SK-N-SH (cell line): ENCODE data around the gene HNRNPD. TPM values are rescaled to one million over a fixed set of nuclear protein-coding genes. Genes with fewer than 3 reads are reported as not detected.

Experiments used
- CTCF ChIA-PET: fragments of 300-600, 350-600 bp; formaldehyde crosslinking; extraction: SDS; loops from one replicate; lab custom pipeline; 2021; lab: Yijun Ruan, JAX
- POLR2A ChIA-PET: fragments of 350-600 bp; sonication (Branson Sonifier 250); formaldehyde crosslinking; extraction: SDS; loops from one replicate; lab custom pipeline; 2020; ENCODE audit warnings: antibody characterized with exemption, inconsistent platforms; lab: Yijun Ruan, JAX
- DNase-seq: peaks from one replicate; pipeline ENCODE4 v3.0.0; 2012
- H2AFZ ChIP-seq: fragments of 200-600 bp; sonication (generic); 2 replicates; pipeline ENCODE4 v1.8.1; 2016; ENCODE audit warnings: antibody characterized with exemption, mild to moderate bottlenecking, low read depth
- H3F3A ChIP-seq: fragments of 200-600 bp; sonication (generic); replicated peaks from 2 replicates; pipeline ENCODE3; 2016; ENCODE audit warnings: antibody characterized with exemption, mild to moderate bottlenecking; ENCODE audit not compliant: insufficient read depth
- H3K27ac ChIP-seq, 2 experiments: fragments of 200-500 bp in 1 of 2; fragments of 200-600 bp in 1 of 2; sonication (Bioruptor generic) in 1 of 2; sonication (generic), shearing (Covaris generic) in 1 of 2; 2 replicates each; pipeline versions ENCODE4 v1.5.1 to v1.6.1; 2014 to 2016; ENCODE audit warnings: low read depth in 2 of 2, inconsistent platforms in 1 of 2, low read length in 1 of 2, mild to moderate bottlenecking in 1 of 2, mixed read lengths in 1 of 2
- H3K27me3 ChIP-seq: fragments of 200-600 bp; sonication (generic), shearing (Covaris generic); 2 replicates; pipeline ENCODE4 v1.6.1; 2016; ENCODE audit warnings: mixed run types; ENCODE audit not compliant: insufficient read depth
- H3K36me3 ChIP-seq, 2 experiments: fragments of 200-500 bp in 1 of 2; fragments of 200-600 bp in 1 of 2; sonication (Bioruptor generic) in 1 of 2; sonication (generic) in 1 of 2; replicated peaks in 1 of 2; 2 replicates each; pipeline versions ENCODE3 to v1.5.1; 2014 to 2016; ENCODE audit warnings: low read length in 1 of 2, mild to moderate bottlenecking in 1 of 2; ENCODE audit not compliant: insufficient read depth in 2 of 2, control insufficient read depth in 1 of 2
- H3K4me1 ChIP-seq, 2 experiments: fragments of 200-500 bp in 1 of 2; fragments of 200-600 bp in 1 of 2; sonication (Bioruptor generic) in 1 of 2; sonication (generic), shearing (Covaris generic) in 1 of 2; 2 replicates each; pipeline versions ENCODE4 v1.5.1 to v1.6.1; 2014 to 2016; ENCODE audit warnings: low read depth in 1 of 2, low read length in 1 of 2, mixed run types in 1 of 2; ENCODE audit not compliant: insufficient read depth in 2 of 2, control insufficient read depth in 1 of 2
- H3K4me2 ChIP-seq: fragments of 200-600 bp; sonication (generic), shearing (Covaris generic); 2 replicates; pipeline ENCODE4 v1.6.1; 2017; ENCODE audit warnings: mixed run types
- H3K4me3 ChIP-seq, 2 experiments: fragments of 200-500 bp in 1 of 2; fragments of 200-600 bp in 1 of 2; sonication (Bioruptor generic) in 1 of 2; sonication (generic), shearing (Covaris generic) in 1 of 2; 2 replicates each; pipeline versions ENCODE4 v1.5.1 to v1.8.1; 2014 to 2016; ENCODE audit warnings: low read depth in 2 of 2, inconsistent platforms in 1 of 2, low read length in 1 of 2, mild to moderate bottlenecking in 1 of 2, mixed read lengths in 1 of 2, moderate library complexity in 1 of 2
- H3K79me2 ChIP-seq: fragments of 200-600 bp; sonication (generic); 2 replicates; pipeline ENCODE4 v1.8.1; 2017; ENCODE audit warnings: mild to moderate bottlenecking; ENCODE audit not compliant: insufficient read depth
- H3K9ac ChIP-seq: fragments of 200-600 bp; sonication (generic); 2 replicates; pipeline ENCODE4 v1.6.1; 2017; ENCODE audit warnings: mixed run types
- H3K9me2 ChIP-seq: fragments of 200-600 bp; sonication (generic); 2 replicates; pipeline ENCODE4 v1.6.1; 2017; ENCODE audit warnings: mixed run types
- H3K9me3 ChIP-seq: fragments of 200-600 bp; sonication (generic); 2 replicates; pipeline ENCODE4 v1.6.1; 2017; ENCODE audit warnings: mixed run types, mild to moderate bottlenecking, moderate library complexity
- H4K20me1 ChIP-seq: fragments of 200-600 bp; sonication (generic); 2 replicates; pipeline ENCODE4 v1.6.1; 2017; ENCODE audit warnings: mild to moderate bottlenecking, mixed run types; ENCODE audit not compliant: insufficient read depth
- CHD2 ChIP-seq: fragments of 150-350 bp; IDR thresholded peaks from 2 replicates; pipeline ENCODE4 v1.6.1; 2018; ENCODE audit warnings: low read length; ENCODE audit not compliant: partially characterized antibody
- EP300 ChIP-seq, 2 experiments: IDR thresholded peaks; 2 replicates each; pipeline versions ENCODE4 v1.4.0 to v1.6.1; 2012; ENCODE audit warnings: borderline replicate concordance in 1 of 2, low read depth in 1 of 2, low read length in 1 of 2
- FOXJ3 ChIP-seq: sonication (generic); formaldehyde crosslinking; IDR thresholded peaks from 2 replicates; pipeline ENCODE4 v1.5.1; 2020; ENCODE audit warnings: mild to moderate bottlenecking, missing genetic modification reagents
- GABPA ChIP-seq: IDR thresholded peaks from 2 replicates; pipeline ENCODE4 v1.4.0; 2012; ENCODE audit warnings: low read depth, mild to moderate bottlenecking
- GATA2 ChIP-seq: sonication (generic); formaldehyde crosslinking; IDR thresholded peaks from 2 replicates; pipeline ENCODE4 v1.5.0; 2020; ENCODE audit warnings: mild to moderate bottlenecking, missing genetic modification reagents
- JUND ChIP-seq: IDR thresholded peaks from 2 replicates; pipeline ENCODE4 v1.4.0; 2012
- MXI1 ChIP-seq: IDR thresholded peaks from 2 replicates; pipeline ENCODE4 v1.6.1; 2012; ENCODE audit warnings: mild to moderate bottlenecking, low read depth, low read length, improper control_type of control experiment
- PBX3 ChIP-seq: IDR thresholded peaks from 2 replicates; pipeline ENCODE4; 2012
- POLR2AphosphoS5 ChIP-seq: IDR thresholded peaks from 2 replicates; pipeline ENCODE4 v1.6.1; 2012; ENCODE audit warnings: low read depth, low read length
- RCOR1 ChIP-seq: fragments of 150-350 bp; IDR thresholded peaks from 2 replicates; pipeline ENCODE4 v1.6.1; 2017; ENCODE audit warnings: antibody characterized with exemption, low read length
- REST ChIP-seq: IDR thresholded peaks from 2 replicates; pipeline ENCODE4 v1.6.1; 2012; ENCODE audit warnings: mild to moderate bottlenecking, low read depth, low read length, moderate library complexity
- SIN3A ChIP-seq: IDR thresholded peaks from 2 replicates; pipeline ENCODE4 v1.6.1; 2012; ENCODE audit warnings: low read depth, mild to moderate bottlenecking, low read length, moderate library complexity, borderline replicate concordance
- TEAD4 ChIP-seq: IDR thresholded peaks from 2 replicates; pipeline ENCODE4 v1.4.0; 2012; ENCODE audit warnings: mild to moderate bottlenecking, borderline replicate concordance; ENCODE audit not compliant: insufficient read depth
- USF1 ChIP-seq: IDR thresholded peaks from 2 replicates; pipeline ENCODE4 v1.4.0; 2012; ENCODE audit warnings: low read depth, borderline replicate concordance
- USF2 ChIP-seq: fragments of 150-350 bp; IDR thresholded peaks from 2 replicates; pipeline ENCODE4 v1.6.1; 2017; ENCODE audit warnings: antibody characterized with exemption, low read length, low read depth, borderline replicate concordance
- YY1 ChIP-seq: IDR thresholded peaks from 2 replicates; pipeline ENCODE4 v1.4.0; 2012; ENCODE audit warnings: low read depth, mild to moderate bottlenecking
- WGBS: methylation state at CpG from one replicate; pipeline ENCODE4 v1.1.6; 2017; ENCODE audit warnings: low lambda C conversion rate; 5-methylcytosine and 5-hydroxymethylcytosine counted together
- polyA plus RNA-seq, 3 experiments: library from polyadenylated mRNA; depleted of rRNA; stranded (reverse); fragments of >200 nt; gene quantifications; 2 replicates each; pipeline ENCODE4 v1.2.3, GENCODE V29; 2012

The HNRNPD gene
- polyA plus RNA-seq, 1 of the 3 experiments (the other 2 are of a cell fraction) = 286 TPM

GRCh38 chr4:82363896-82364487 lies 9.8 kb downstream of the HNRNPD start:
- peaks cover 35 to 40% of the 10 kb centered on the region in 2 experiments for H3K36me3 ChIP-seq
- ChIA-PET POLR2A (no interaction called here), CTCF (interaction anchor here (1.5 kb wide), 1 partner anchor 9 kb away, joined by 3 read pairs; no protein-coding TSS in a partner anchor)
- 80% methylated on average over 4 of the region's 4 CpGs for whole genome bisulfite sequencing
- H3K27ac ChIP-seq = no peak overlapping the region
- no peak overlapping the region for H3K4me3 ChIP-seq
- no peaks in the 10 kb centered on the region for H3K9me3 ChIP-seq
- no peak for TF ChIP-seq CHD2
- no peak for TF ChIP-seq POLR2AphosphoS5
- TF ChIP-seq EP300 (IDR thresholded peaks at IDR 0.05; ENCODE audit: borderline replicate concordance in 1 of 2, low read depth in 1 of 2, low read length in 1 of 2) = no peak
- TF ChIP-seq FOXJ3 (CRISPR knock-in tag) = no peak
- TF ChIP-seq USF2 = no peak
- TF ChIP-seq RCOR1 = no peak
- TF ChIP-seq YY1 = no peak
- no peak for TF ChIP-seq GATA2 (CRISPR knock-in tag)
- no peak for TF ChIP-seq JUND
- TF ChIP-seq TEAD4 = no peak
- TF ChIP-seq REST = no peak
- TF ChIP-seq PBX3 = no peak
- TF ChIP-seq SIN3A = no peak
- TF ChIP-seq MXI1 = no peak
- no peak for TF ChIP-seq USF1
- TF ChIP-seq GABPA = no peak
- H3F3A ChIP-seq = peaks cover 36% of the 10 kb centered on the region
- H3K4me1 ChIP-seq = peaks cover 3 to 20% of the 10 kb centered on the region in 2 experiments
- no peak overlapping the region for H3K9ac ChIP-seq
- no peaks in the 10 kb centered on the region for H3K27me3 ChIP-seq
- peaks cover 100% of the 10 kb centered on the region for H4K20me1 ChIP-seq
- peak overlapping the region; percentile 35; the same call in 1 of the 2 replicates for H3K4me2 ChIP-seq
- no peak for DNase-seq
- H3K9me2 ChIP-seq = no peaks in the 10 kb centered on the region
- peaks cover 100% of the 10 kb centered on the region for H3K79me2 ChIP-seq
- no peak overlapping the region for H2AFZ ChIP-seq
